HEK293 (cell line): ENCODE results near the gene MMP11.
A peak's percentile ranks its signal among the peaks of the same experiment; 100 is the strongest.

Source experiments
- EGR2 ChIP-seq: fragments of 450-650 bp; formaldehyde crosslinking; IDR thresholded peaks from 2 replicates; pipeline ENCODE4 v1.5.1; 2016; ENCODE audit warnings: low read depth, missing biosample characterization, missing genetic modification characterization
- GLIS1 ChIP-seq: fragments of 450-650 bp; formaldehyde crosslinking; IDR thresholded peaks from 2 replicates; pipeline ENCODE4 v1.5.1; 2016; ENCODE audit warnings: missing biosample characterization, missing genetic modification characterization
- SP2 ChIP-seq: fragments of 450-650 bp; formaldehyde crosslinking; IDR thresholded peaks from 2 replicates; pipeline ENCODE4 v1.5.1; 2016; ENCODE audit warnings: missing biosample characterization, missing genetic modification characterization
- ZEB2 ChIP-seq: fragments of 450-650 bp; formaldehyde crosslinking; IDR thresholded peaks from 2 replicates; pipeline ENCODE4 v1.5.1; 2016; ENCODE audit warnings: missing biosample characterization, missing genetic modification characterization
- ZFP3 ChIP-seq: fragments of 450-650 bp; formaldehyde crosslinking; IDR thresholded peaks from 2 replicates; pipeline ENCODE4 v1.5.1; 2016; ENCODE audit warnings: low read depth, missing biosample characterization, missing genetic modification characterization
- ZFP41 ChIP-seq: fragments of 450-650 bp; formaldehyde crosslinking; IDR thresholded peaks from 2 replicates; pipeline ENCODE4 v1.5.1; 2016; ENCODE audit warnings: missing biosample characterization, missing genetic modification characterization, borderline replicate concordance
- ZIC2 ChIP-seq: fragments of 450-650 bp; formaldehyde crosslinking; IDR thresholded peaks from 2 replicates; pipeline ENCODE4 v1.5.1; 2016; ENCODE audit warnings: missing biosample characterization, missing genetic modification characterization
- ZNF10 ChIP-seq: fragments of 450-650 bp; formaldehyde crosslinking; IDR thresholded peaks from 2 replicates; pipeline ENCODE4 v1.5.1; 2017; ENCODE audit warnings: missing biosample characterization, missing genetic modification characterization
- ZNF155 ChIP-seq: fragments of 450-650 bp; formaldehyde crosslinking; IDR thresholded peaks from 2 replicates; pipeline ENCODE4 v1.5.1; 2016; ENCODE audit warnings: missing biosample characterization, missing genetic modification characterization
- ZNF2 ChIP-seq: fragments of 450-650 bp; formaldehyde crosslinking; IDR thresholded peaks from 2 replicates; pipeline ENCODE4 v1.5.1; 2016; ENCODE audit warnings: missing biosample characterization, missing genetic modification characterization
- ZNF302 ChIP-seq: fragments of 450-650 bp; formaldehyde crosslinking; IDR thresholded peaks from 2 replicates; pipeline ENCODE4 v1.5.1; 2016; ENCODE audit warnings: missing biosample characterization, missing genetic modification characterization, low read depth
- ZNF391 ChIP-seq: fragments of 450-650 bp; formaldehyde crosslinking; IDR thresholded peaks from 2 replicates; pipeline ENCODE4 v1.5.1; 2016; ENCODE audit warnings: low read depth, missing biosample characterization, missing genetic modification characterization, borderline replicate concordance
- ZNF510 ChIP-seq: fragments of 450-650 bp; formaldehyde crosslinking; IDR thresholded peaks from 2 replicates; pipeline ENCODE4 v1.5.1; 2018; ENCODE audit warnings: mild to moderate bottlenecking, missing genetic modification characterization, missing biosample characterization; ENCODE audit not compliant: insufficient replicate concordance
- ZNF560 ChIP-seq: fragments of 450-650 bp; formaldehyde crosslinking; IDR thresholded peaks from 2 replicates; pipeline ENCODE4 v1.5.1; 2017; ENCODE audit warnings: missing biosample characterization, missing genetic modification characterization, borderline replicate concordance
- ZNF585B ChIP-seq: fragments of 450-650 bp; formaldehyde crosslinking; IDR thresholded peaks from 2 replicates; pipeline ENCODE4 v1.5.1; 2016; ENCODE audit warnings: missing biosample characterization, missing genetic modification characterization
- ZNF624 ChIP-seq: fragments of 450-650 bp; formaldehyde crosslinking; IDR thresholded peaks from 2 replicates; pipeline ENCODE4 v1.5.1; 2017; ENCODE audit warnings: missing biosample characterization, missing genetic modification characterization
- ZNF660 ChIP-seq: fragments of 450-650 bp; IDR thresholded peaks from 2 replicates; pipeline ENCODE4 v1.5.1; 2018; ENCODE audit warnings: missing biosample characterization, mild to moderate bottlenecking, missing genetic modification characterization
- ZNF677 ChIP-seq: fragments of 450-650 bp; IDR thresholded peaks from 2 replicates; pipeline ENCODE4 v1.5.0; 2018; ENCODE audit warnings: missing biosample characterization, mild to moderate bottlenecking, missing genetic modification characterization, moderate library complexity
- ZNF768 ChIP-seq: fragments of 450-650 bp; formaldehyde crosslinking; IDR thresholded peaks from 2 replicates; pipeline ENCODE4 v1.5.1; 2018; ENCODE audit warnings: missing biosample characterization, mild to moderate bottlenecking, missing genetic modification characterization
- ZNF791 ChIP-seq: fragments of 450-650 bp; formaldehyde crosslinking; IDR thresholded peaks from 2 replicates; pipeline ENCODE4 v1.5.1; 2016; ENCODE audit warnings: missing biosample characterization, missing genetic modification characterization
- TF ChIP-seq, protein P1 (sequence below): fragments of 450-650 bp; formaldehyde crosslinking; IDR thresholded peaks from 2 replicates; pipeline ENCODE4 v1.5.1; 2016; ENCODE audit warnings: missing biosample characterization, missing genetic modification characterization
- TF ChIP-seq, protein P2 (sequence below): fragments of 450-650 bp; formaldehyde crosslinking; IDR thresholded peaks from 2 replicates; pipeline ENCODE4 v1.5.1; 2016; ENCODE audit warnings: missing biosample characterization, missing genetic modification characterization, low read depth
- TF ChIP-seq, protein P3 (sequence below): fragments of 450-650 bp; formaldehyde crosslinking; IDR thresholded peaks from 2 replicates; pipeline ENCODE4; 2016; ENCODE audit warnings: missing biosample characterization, missing genetic modification characterization
- TF ChIP-seq, protein P4 (sequence below): fragments of 450-650 bp; formaldehyde crosslinking; IDR thresholded peaks from 2 replicates; pipeline ENCODE4 v1.5.1; 2016; ENCODE audit warnings: missing biosample characterization, missing genetic modification characterization

The MMP11 gene

DNA sequence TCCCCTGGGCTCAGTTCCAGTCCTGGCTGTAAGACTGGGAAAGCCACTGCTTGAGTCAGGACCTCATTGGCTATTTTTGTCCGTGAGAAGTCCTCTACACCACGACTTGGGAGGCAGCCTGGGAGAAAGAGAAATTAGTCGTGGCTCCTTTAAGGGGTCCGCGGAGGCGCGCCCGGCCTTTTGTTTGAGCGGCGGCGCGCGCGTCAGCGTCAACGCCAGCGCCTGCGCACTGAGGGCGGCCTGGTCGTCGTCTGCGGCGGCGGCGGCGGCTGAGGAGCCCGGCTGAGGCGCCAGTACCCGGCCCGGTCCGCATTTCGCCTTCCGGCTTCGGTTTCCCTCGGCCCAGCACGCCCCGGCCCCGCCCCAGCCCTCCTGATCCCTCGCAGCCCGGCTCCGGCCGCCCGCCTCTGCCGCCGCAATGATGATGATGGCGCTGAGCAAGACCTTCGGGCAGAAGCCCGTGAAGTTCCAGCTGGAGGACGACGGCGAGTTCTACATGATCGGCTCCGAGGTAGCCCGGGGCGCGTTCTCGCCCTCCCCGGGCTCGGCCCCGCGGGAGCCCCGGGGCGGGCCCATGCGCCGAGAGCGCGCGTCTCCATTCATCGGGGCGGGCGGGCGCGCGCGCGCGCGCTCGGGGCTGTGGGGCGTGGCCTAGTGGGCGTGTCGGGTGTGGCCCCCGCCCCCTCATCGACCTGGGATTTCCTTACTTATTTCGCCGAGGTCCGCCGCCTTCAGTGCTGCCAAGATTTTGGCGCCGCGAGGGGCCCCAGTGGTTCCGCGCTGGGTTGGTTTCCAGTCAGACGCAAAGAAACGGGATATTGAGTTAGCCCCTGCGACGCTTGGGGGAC lies 14.3 kb downstream of the MMP11 start, which contains the start of gene SMARCB1 (continued):
- TF ChIP-seq ZNF768 (no peak), GLIS1 (tag by site-specific recombination) (peak; percentile 36; the same call in 1 of the 2 replicates), ZNF624 (no peak), ZNF2 (tag by site-specific recombination) (no peak), ZNF155 (tag by site-specific recombination) (no peak), ZNF677 (tag by site-specific recombination) (0 out of 2 replicates have a peak, but pooled peaks have one; percentile 3), SP2 (tag by site-specific recombination) (peak; percentile 35; the same call in 1 of the 2 replicates), ZNF302 (tag by site-specific recombination) (no peak), ZNF510 (no peak), ZNF585B (tag by site-specific recombination) (no peak), ZNF391 (tag by site-specific recombination) (no peak), ZNF791 (tag by site-specific recombination) (no peak), ZFP41 (tag by site-specific recombination) (no peak), EGR2 (tag by site-specific recombination) (peak; percentile 47), ZEB2 (peak; percentile 80; the same call in 1 of the 2 replicates), ZNF560 (tag by site-specific recombination) (no peak), ZNF10 (tag by site-specific recombination) (no peak), ZNF660 (tag by site-specific recombination) (peak; percentile 30; the same call in 1 of the 2 replicates), ZFP3 (tag by site-specific recombination) (no peak), ZIC2 (tag by site-specific recombination) (no peak)
- TF ChIP-seq, protein P1, sequence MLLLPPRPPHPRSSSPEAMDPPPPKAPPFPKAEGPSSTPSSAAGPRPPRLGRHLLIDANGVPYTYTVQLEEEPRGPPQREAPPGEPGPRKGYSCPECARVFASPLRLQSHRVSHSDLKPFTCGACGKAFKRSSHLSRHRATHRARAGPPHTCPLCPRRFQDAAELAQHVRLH (tag by site-specific recombination), result no peak
- TF ChIP-seq, protein P2, sequence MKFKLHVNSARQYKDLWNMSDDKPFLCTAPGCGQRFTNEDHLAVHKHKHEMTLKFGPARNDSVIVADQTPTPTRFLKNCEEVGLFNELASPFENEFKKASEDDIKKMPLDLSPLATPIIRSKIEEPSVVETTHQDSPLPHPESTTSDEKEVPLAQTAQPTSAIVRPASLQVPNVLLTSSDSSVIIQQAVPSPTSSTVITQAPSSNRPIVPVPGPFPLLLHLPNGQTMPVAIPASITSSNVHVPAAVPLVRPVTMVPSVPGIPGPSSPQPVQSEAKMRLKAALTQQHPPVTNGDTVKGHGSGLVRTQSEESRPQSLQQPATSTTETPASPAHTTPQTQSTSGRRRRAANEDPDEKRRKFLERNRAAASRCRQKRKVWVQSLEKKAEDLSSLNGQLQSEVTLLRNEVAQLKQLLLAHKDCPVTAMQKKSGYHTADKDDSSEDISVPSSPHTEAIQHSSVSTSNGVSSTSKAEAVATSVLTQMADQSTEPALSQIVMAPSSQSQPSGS, result no peak
- TF ChIP-seq, protein P3, sequence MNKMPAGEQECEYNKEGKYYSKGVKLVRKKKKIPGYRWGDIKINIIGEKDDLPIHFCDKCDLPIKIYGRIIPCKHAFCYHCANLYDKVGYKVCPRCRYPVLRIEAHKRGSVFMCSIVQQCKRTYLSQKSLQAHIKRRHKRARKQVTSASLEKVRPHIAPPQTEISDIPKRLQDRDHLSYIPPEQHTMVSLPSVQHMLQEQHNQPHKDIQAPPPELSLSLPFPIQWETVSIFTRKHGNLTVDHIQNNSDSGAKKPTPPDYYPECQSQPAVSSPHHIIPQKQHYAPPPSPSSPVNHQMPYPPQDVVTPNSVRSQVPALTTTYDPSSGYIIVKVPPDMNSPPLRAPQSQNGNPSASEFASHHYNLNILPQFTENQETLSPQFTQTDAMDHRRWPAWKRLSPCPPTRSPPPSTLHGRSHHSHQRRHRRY (tag by site-specific recombination), result no peak
- TF ChIP-seq, protein P4, sequence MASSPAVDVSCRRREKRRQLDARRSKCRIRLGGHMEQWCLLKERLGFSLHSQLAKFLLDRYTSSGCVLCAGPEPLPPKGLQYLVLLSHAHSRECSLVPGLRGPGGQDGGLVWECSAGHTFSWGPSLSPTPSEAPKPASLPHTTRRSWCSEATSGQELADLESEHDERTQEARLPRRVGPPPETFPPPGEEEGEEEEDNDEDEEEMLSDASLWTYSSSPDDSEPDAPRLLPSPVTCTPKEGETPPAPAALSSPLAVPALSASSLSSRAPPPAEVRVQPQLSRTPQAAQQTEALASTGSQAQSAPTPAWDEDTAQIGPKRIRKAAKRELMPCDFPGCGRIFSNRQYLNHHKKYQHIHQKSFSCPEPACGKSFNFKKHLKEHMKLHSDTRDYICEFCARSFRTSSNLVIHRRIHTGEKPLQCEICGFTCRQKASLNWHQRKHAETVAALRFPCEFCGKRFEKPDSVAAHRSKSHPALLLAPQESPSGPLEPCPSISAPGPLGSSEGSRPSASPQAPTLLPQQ (tag by site-specific recombination), result peak; percentile 83; the same call in 1 of the 2 replicates
- TF ChIP-seq, all 188 proteins: peak for 28
